Right lobe of liver (tissue), 6 donors: Measurements from ENCODE around the gene TDRKH. TPM values are rescaled to one million over a fixed set of nuclear protein-coding genes. Genes with fewer than 3 reads are reported as not detected.

Experiments used
- ATAC-seq, 4 donors: fragments of 200-7000 bp; cut with Tn5 transposase; one replicate each; pipeline ENCODE4 v1.9.1; 2020; ENCODE audit warnings: mild to moderate bottlenecking in 4 of 4, moderate library complexity in 4 of 4
- DNase-seq, 3 donors: peaks; one replicate each; pipeline ENCODE4 v3.0.0-alpha.2; 2020
- H3K27ac ChIP-seq, 3 donors: fragments of 200-600 bp; one replicate each; pipeline ENCODE4 v1.8.0; 2022
- H3K27me3 ChIP-seq, 2 donors: fragments of 200-600 bp; one replicate each; pipeline ENCODE4 v1.8.0; 2022
- H3K36me3 ChIP-seq, 4 donors: fragments of 200-600 bp; sonication (generic) in 1 of 4; one replicate each; pipeline versions ENCODE4 v1.5.1 to v1.8.0; 2017 to 2022; ENCODE audit warnings: control low read depth in 1 of 4
- H3K4me1 ChIP-seq, 4 donors: fragments of 200-600 bp; sonication (generic) in 1 of 4; one replicate each; pipeline versions ENCODE4 v1.5.1 to v1.8.0; 2017 to 2022; ENCODE audit warnings: control low read depth in 1 of 4
- H3K4me3 ChIP-seq, 3 donors: fragments of 200-600 bp; one replicate each; pipeline ENCODE4 v1.8.0; 2022
- H3K9me3 ChIP-seq, 4 donors: fragments of 200-600 bp; sonication (generic) in 1 of 4; one replicate each; pipeline versions ENCODE4 v1.5.1 to v1.8.0; 2017 to 2022; ENCODE audit warnings: control low read depth in 1 of 4
- CTCF ChIP-seq, 4 donors: fragments of 200-600 bp in 3 of 4; fragments of 450-650 bp in 1 of 4; IDR thresholded peaks; one replicate each; pipeline versions ENCODE4 v1.5.1 to v1.8.0; 2016 to 2022; ENCODE audit warnings: antibody characterized with exemption in 4 of 4, mild to moderate bottlenecking in 2 of 4
- POLR2A ChIP-seq: fragments of 450-650 bp; IDR thresholded peaks from one replicate; pipeline ENCODE4 v1.6.1; 2017; ENCODE audit warnings: antibody characterized with exemption, mild to moderate bottlenecking
- WGBS: methylation state at CpG from one replicate; pipeline ENCODE4 v1.1.6; 2018; ENCODE audit warnings: low coverage, low lambda C conversion rate; ENCODE audit not compliant: insufficient coverage; ENCODE audit errors: missing lambda C conversion rate; 5-methylcytosine and 5-hydroxymethylcytosine counted together
- intact Hi-C, 2 donors: fragments of 100-400 bp; cut with DNase I; formaldehyde crosslinking; loops; one replicate each; pipeline versions ENCODE4 v1.11.2 to v1.14.1; 2022
- long read RNA-seq: library from polyadenylated mRNA; unstranded; transcript quantifications from one replicate; pipeline ENCODE4 v2.0.0, GENCODE V29; 2019
- total RNA-seq, 6 experiments: library from RNA; depleted of rRNA in 2 of 6; stranded (reverse); fragments of >200 nt in 2 of 6; fragmentation: NEBNext Ultra II Directional in 3 of 6; extraction: Animal tissue kit (Norgen Biotek cat#: 25700) in 3 of 6; gene quantifications; one replicate each; pipeline versions ENCODE4 v1.1.0 to v1.2.4, GENCODE V29; 2016 to 2023
- donor health status: DM: no; HTN: yes; CAD: no.
- donor health status: DM: no; HTN: no; CAD: no.
- donor health status: DM: no; HTN: no; CAD: no.
- donor health status: DM: no; HTN: yes; CAD: no.
- donor health status: DM: no; HTN: yes; CAD: no.

The TDRKH gene
- total RNA-seq = 10 to 100 TPM in 1 of 6 experiments, 1 to 10 TPM in 5; 1.7 to 12.1 (median 3.3) TPM
- long read RNA-seq, partial matches to known transcripts = 0 of 3 reads
- long read RNA-seq, other reads (novel, unspliced or antisense) = 1 of 3 reads

- intact Hi-C loops = no loop called here
- peak within 1 kb of the TSS; percentile 55 to 70 (median 65) for H3K4me3 ChIP-seq
- H3K27me3 ChIP-seq = no peaks in the 10 kb centered on the region
- no peaks in the 10 kb centered on the region for H3K36me3 ChIP-seq
- peak; percentile 98 to 99 (median 99) for DNase-seq
- WGBS = 0% methylated on average over 33 of the region's 58 CpGs
- H3K4me1 ChIP-seq = peaks cover 0 to 11% (median 0%) of the 10 kb centered on the region in 4 donors
- H3K9me3 ChIP-seq = no peaks in the 10 kb centered on the region
- peak within 1 kb of the TSS in 1 of 3 donors; percentile 3 for H3K27ac ChIP-seq
- peak; percentile 97 to 100 (median 98) for ATAC-seq
- TF ChIP-seq CTCF (IDR thresholded peaks at IDR 0.05) (peak in 3 of 4 donors; percentile 16 to 23 (median 20)), POLR2A (peak; percentile 79)
Observed at GRCh38 chr1:151790071-151790939, at the start of gene TDRKH. Gene TDRKH, minus strand, starts transcription at chr1:151790500. Its CDS starts 7,478 bp downstream, at chr1:151783022.

- H3K27ac ChIP-seq = no peak within 1 kb of the TSS
- H3K27me3 ChIP-seq = no peaks in the 10 kb centered on the region
- no peaks in the 10 kb centered on the region for H3K36me3 ChIP-seq
- H3K4me3 ChIP-seq = peak within 1 kb of the TSS; percentile 42 to 57 (median 48)
- H3K9me3 ChIP-seq = no peaks in the 10 kb centered on the region
- 34% methylated on average over 19 of the region's 47 CpGs for WGBS
- DNase-seq (no peak), ATAC-seq (peak; percentile 8 to 36 (median 26))
- peak; percentile 27 for TF ChIP-seq POLR2A
- TF ChIP-seq CTCF (IDR thresholded peaks at IDR 0.05) = no peak
- intact Hi-C loops = loop anchor here in 1 of 2 donors (10.0 kb wide), 1 partner anchor 255 kb away; no protein-coding TSS in a partner anchor
- H3K4me1 ChIP-seq = peaks cover 0 to 39% (median 11%) of the 10 kb centered on the region in 4 donors
Observed at GRCh38 chr1:151839457-151840403, 49.4 kb upstream of the TDRKH start, which contains the start of gene C2CD4D. Gene C2CD4D, minus strand, starts transcription at chr1:151839820. Its CDS starts 831 bp downstream, at chr1:151838989.

GRCh38 chr1:151839082-151839412 lies 48.7 kb upstream of the TDRKH start:
- H3K27ac ChIP-seq = no peak overlapping the region
- intact Hi-C loops = no loop called here
- DNase-seq = no peak
- no peaks in the 10 kb centered on the region for H3K27me3 ChIP-seq
- ATAC-seq = no peak
- no peaks in the 10 kb centered on the region for H3K9me3 ChIP-seq
- H3K4me1 ChIP-seq = peaks cover 0 to 45% (median 14%) of the 10 kb centered on the region in 4 donors
- no peaks in the 10 kb centered on the region for H3K36me3 ChIP-seq
- WGBS = 30% methylated on average over 2 of the region's 16 CpGs
- peak overlapping the region; percentile 42 to 57 (median 48) for H3K4me3 ChIP-seq
- TF ChIP-seq CTCF (IDR thresholded peaks at IDR 0.05) (no peak), POLR2A (no peak)
